HG03439 (cell line): Measurements from ENCODE around the gene ABITRAM.
"Not testable (repeated sequence)": the region's sequence is repeated elsewhere in the genome, so short reads cannot be mapped to it uniquely, and the experiment has no call there.

Experiments
- ATAC-seq: cut with Tn5 transposase; IDR thresholded peaks from one replicate; pipeline ENCODE4 v1.9.1; 2021; ENCODE audit warnings: mild to moderate bottlenecking, moderate library complexity; ENCODE audit not compliant: unreplicated experiment

Gene ABITRAM, protein sequence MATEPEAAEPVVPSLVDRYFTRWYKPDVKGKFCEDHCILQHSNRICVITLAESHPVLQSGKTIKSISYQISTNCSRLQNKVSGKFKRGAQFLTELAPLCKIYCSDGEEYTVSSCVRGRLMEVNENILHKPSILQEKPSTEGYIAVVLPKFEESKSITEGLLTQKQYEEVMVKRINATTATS

DNA sequence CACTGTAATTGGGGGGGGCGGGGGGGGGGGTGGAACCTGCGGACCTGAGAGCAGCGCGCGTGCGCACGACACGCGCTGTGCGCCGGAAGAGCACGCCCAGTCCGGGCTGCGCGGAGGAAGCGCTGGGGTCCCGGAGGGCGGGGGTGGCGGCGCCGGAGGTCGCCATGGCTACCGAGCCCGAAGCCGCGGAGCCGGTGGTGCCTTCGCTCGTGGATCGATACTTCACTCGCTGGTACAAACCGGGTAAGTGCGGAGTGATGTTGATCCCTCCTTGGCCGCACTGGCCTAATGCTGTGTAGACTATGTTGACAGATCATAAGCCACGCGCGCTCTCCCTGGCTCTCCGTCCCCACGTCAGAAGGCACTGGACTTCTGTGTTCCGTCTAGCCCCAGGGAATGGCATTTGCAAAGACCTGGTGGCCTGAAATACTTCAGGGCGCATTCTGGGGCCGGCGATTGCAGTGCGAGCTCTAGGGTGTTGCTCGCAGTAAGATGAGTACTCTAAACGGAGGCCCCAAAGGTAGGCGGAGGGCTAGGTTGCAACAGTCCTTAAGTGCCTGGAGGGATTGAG is at the start of gene ABITRAM:
Gene ABITRAM (plus strand): TSS at position 78 of the 571 bp plus-strand sequence. CDS start 87 bp downstream, at position 165.
- peak; percentile 78 for ATAC-seq

- no peak for ATAC-seq
Measured at GRCh38 chr9:108884701-108885100, 49.5 kb upstream of the ABITRAM start.

- ATAC-seq, result peak; percentile 98
Measured at GRCh38 chr9:108885643-108886348, 48.4 kb upstream of the ABITRAM start.

- not testable (repeated sequence) for ATAC-seq
Measured at GRCh38 chr9:108886594-108887271, 47.5 kb upstream of the ABITRAM start.

DNA sequence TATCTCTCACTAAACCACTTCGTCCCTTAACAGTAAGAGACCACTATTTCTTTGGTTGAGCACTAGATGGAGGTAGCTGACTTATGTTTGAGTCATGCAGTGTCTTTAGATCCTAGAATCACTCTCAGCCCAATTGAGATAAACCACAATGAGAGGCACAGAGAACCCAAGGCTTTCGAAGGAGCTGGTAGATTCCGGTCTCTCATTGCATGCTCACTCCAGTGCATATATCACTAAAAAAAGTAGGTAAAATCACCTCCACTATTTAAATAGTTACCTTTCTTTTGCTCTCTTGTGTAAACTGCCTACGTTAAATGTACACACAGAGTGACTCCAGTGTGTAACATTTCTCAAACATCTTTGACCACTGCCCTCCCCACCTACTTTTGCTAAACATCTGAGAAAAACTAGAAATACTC is 44.5 kb upstream of the ABITRAM start:
- ATAC-seq, result no peak

GRCh38 chr9:108894225-108894997 is 39.8 kb upstream of the ABITRAM start:
- no peak for ATAC-seq

- ATAC-seq, result no peak
Measured at GRCh38 chr9:108897324-108898096, 36.7 kb upstream of the ABITRAM start.

DNA sequence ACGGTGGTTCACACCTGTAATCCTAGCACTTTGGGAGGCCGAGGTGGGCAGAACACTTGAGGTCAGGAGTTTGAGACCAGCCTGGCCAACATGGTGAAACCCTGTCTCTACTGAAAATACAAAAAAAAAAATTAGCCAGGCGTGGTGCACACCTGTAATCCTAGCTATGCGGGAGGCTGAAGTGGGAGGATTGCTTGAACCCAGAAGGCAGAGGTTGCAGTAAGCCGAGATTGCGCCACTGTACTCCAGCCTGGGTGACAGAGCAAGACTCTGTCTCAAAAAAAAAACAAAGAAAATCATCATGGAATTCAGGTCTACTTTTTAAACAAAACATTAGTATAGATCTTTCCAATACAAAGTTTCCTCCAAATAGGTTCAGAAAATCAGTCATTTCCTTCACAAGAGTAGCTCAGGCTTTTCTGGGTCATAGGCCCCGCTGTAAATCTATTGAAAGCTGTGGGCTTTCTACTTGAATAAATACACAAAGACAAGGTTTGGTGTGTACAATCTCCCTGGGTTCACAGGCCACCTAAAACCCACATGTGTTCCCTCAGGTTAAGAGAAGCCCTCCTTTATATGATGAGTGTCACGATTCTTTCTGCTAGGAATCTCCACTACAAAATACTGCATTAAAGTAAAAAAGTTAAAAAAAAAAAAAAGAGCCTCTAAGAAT is 35.0 kb upstream of the ABITRAM start:
- not testable (repeated sequence) for ATAC-seq

DNA sequence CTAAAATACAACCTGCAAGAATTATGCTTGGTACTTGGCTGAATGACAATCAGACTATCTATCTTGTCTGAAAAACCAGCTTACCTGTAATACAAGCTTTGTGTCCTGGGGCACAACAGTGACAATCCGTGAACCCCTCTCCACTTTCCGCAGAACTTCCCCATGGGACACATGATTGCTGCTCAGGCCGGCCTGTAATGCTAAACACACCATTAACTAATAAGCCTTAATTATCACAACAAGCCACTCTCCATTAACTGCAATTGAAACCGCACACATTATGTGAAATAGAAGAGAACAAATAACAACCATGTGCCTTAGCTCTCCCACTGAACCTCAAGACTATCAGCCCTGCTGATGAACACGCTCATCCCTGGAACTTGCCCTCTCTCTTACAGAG is 34.0 kb upstream of the ABITRAM start:
- no peak for ATAC-seq

DNA sequence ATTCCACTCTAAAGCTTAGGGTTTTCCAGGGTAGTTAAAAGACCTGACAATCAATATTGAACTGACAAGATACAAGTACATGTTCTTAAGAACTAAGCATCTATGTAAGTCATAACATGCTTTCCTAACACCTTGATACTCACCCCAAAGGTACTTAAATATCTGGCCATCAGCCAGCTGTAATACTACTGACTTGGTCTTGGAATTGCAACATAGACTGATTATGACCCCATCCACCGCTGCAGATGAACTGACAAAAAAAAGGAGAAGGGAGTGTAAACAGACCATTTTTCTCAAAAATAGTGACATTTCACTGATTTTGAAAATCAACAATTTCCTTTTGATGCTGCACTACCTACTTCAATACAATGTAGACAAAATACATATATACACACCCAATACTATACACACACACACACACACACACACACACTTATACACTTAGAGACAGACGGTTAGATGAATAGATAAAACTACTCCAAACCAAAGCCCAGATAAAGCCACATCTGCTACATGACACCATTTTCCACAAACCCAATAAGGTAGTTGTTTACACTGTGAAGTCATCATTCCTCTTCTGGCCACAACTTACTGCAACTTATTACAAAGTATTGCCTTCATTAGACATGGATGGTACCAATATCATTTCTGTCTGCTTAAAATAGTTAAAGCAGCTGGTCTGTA is 30.6 kb upstream of the ABITRAM start:
- ATAC-seq, result no peak

GRCh38 chr9:108904161-108904560 is 30.0 kb upstream of the ABITRAM start:
- no peak for ATAC-seq

- no peak for ATAC-seq
Measured at GRCh38 chr9:108905494-108905893, 28.7 kb upstream of the ABITRAM start.

DNA sequence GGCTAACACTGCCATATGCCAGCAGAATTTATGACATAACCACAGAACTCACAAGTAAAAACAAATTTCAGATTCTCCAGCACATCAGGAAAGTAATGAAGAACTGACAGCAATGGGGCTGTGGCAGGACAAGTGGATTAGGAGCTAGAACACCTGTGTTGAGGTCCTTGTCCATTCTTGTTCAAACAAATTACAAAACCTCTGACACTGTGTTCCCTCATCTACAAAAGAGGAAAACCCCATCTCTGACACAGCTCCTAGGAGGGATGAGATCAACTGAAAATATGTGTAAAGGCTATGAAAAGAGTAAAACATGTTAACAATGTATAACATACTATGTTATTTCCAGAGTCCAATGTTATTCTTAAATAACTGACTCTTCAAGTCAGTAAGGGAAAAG is 23.8 kb upstream of the ABITRAM start:
- no peak for ATAC-seq

DNA sequence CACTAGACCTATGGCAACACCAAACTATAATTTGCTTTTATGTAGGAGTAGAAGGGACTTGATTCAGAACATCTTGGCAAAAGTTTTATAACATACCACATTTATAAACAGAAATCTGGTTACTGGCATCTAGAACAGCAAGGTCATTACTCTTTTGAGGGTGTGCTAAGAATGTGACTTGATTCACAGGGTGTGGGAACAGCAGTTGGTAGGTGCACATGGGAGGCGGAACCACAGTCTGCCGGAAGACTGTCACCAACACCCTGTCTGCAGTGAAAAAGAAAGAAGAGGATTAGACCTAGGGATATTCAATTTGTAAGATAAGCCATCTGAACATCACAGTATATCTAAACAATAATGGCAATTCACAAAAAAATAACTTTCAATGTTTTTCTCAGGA is 23.3 kb upstream of the ABITRAM start:
- ATAC-seq, result no peak

- no peak for ATAC-seq
Measured at GRCh38 chr9:108911820-108912219, 22.4 kb upstream of the ABITRAM start.

DNA sequence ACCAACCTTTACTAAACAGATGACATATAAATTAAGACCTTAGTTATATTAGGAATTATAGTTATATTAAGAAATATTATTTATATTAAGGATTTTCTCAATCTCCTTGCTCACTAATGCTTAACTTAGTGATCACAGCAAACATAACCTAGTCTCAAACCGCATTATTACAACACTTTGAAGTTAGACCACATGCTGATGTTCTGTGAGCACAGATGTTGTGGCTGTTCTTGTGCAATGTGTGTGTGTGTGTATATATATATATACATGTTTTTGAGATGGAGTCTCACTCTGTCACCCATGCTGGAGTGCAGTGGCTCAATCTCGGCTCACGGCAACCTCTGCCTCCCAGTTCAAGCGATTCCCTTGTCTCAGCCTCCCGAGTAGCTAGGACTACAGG is 20.8 kb upstream of the ABITRAM start:
- no peak for ATAC-seq

- no peak for ATAC-seq
Measured at GRCh38 chr9:108919517-108919916, 14.7 kb upstream of the ABITRAM start.

- not testable (repeated sequence) for ATAC-seq
Measured at GRCh38 chr9:108920401-108920800, 13.8 kb upstream of the ABITRAM start.

DNA sequence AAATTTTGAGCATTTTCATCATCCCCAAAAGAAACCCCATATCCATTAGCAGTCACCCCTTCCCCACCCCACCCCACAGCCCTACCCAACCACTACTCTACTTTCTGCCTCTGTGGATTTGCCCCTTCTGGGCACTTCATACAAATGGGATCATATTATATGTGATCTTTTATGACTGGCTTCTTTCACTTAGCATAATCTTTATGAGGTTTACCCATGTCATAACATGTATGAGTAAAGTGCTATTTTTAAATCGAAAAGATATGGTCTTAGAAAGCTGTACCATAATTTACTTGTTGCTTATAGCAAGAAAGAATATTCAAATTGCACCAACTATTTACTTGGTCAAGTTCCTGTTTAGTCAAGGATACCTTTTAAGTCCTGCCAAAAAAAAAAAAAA is 13.0 kb upstream of the ABITRAM start:
- no peak for ATAC-seq
